PC-9 (cell line): ENCODE results near the gene AHCTF1.
"Not testable (repeated sequence)": the region's sequence is repeated elsewhere in the genome, so short reads cannot be mapped to it uniquely, and the experiment has no call there.

Experiments used
- CTCF ChIP-seq: fragments of 200-600 bp; sonication (generic); conservative IDR thresholded peaks from 2 replicates; pipeline ENCODE4 v1.6.1; 2017; ENCODE audit warnings: mixed run types, antibody characterized with exemption, mild to moderate bottlenecking, moderate library complexity
- EZH2 ChIP-seq: fragments of 200-600 bp; sonication (generic); IDR thresholded peaks from 2 replicates; pipeline ENCODE4 v1.8.0; 2017; ENCODE audit warnings: antibody characterized with exemption, low read depth

- TF ChIP-seq EZH2, CTCF: not testable (repeated sequence)
Observed at GRCh38 chr1:246885389-246885788, 46.4 kb downstream of the AHCTF1 start.
